Gastrocnemius medialis (tissue), 4 donors: ENCODE measurements around the gene MICAL1. TPM values are rescaled to one million over a fixed set of nuclear protein-coding genes. Genes with fewer than 3 reads are reported as not detected.

Source experiments
- ATAC-seq, 2 donors: fragments of 150-250 bp; one replicate each; pipeline ENCODE4 v1.9.1; 2016
- DNase-seq, 2 donors: peaks; one replicate each; pipeline ENCODE4 v3.0.0-alpha.2; 2019
- H3K27ac ChIP-seq, 4 donors: fragments of 200-600 bp; sonication (generic); 1 replicate in 1 of 4; 2 replicates in 3 of 4; pipeline ENCODE4 v1.5.1; 2016 to 2018; ENCODE audit warnings: mild to moderate bottlenecking in 2 of 4, moderate library complexity in 1 of 4
- H3K27me3 ChIP-seq, 3 donors: fragments of 200-600 bp; sonication (generic) in 2 of 3; 1 replicate in 1 of 3; 2 replicates in 2 of 3; pipeline versions ENCODE4 v1.5.1 to v1.6.0; 2016 to 2019; ENCODE audit warnings: mild to moderate bottlenecking in 1 of 3, moderate library complexity in 1 of 3
- H3K36me3 ChIP-seq, 2 donors: fragments of 200-600 bp; sonication (generic) in 1 of 2; one replicate each; pipeline ENCODE4 v1.5.1; 2017 to 2018
- H3K4me1 ChIP-seq, 2 donors: fragments of 200-600 bp; sonication (generic) in 1 of 2; one replicate each; pipeline ENCODE4 v1.5.1; 2016 to 2017; ENCODE audit warnings: mild to moderate bottlenecking in 2 of 2
- H3K4me3 ChIP-seq, 4 donors: fragments of 200-600 bp; sonication (generic) in 3 of 4; 1 replicate in 1 of 4; 2 replicates in 3 of 4; pipeline ENCODE4 v1.5.1; 2016 to 2019; ENCODE audit warnings: mild to moderate bottlenecking in 2 of 4
- H3K9me3 ChIP-seq, 3 donors: fragments of 200-600 bp; sonication (generic) in 2 of 3; 1 replicate in 1 of 3; 2 replicates in 2 of 3; pipeline ENCODE4 v1.5.1; 2016 to 2019
- CTCF ChIP-seq, 5 experiments: fragments of 450-650 bp in 3 of 5; fragments of 200-600 bp in 2 of 5; sonication (generic) in 2 of 5; IDR thresholded peaks in 4 of 5; conservative IDR thresholded peaks in 1 of 5; 1 replicate in 4 of 5; 2 replicates in 1 of 5; pipeline ENCODE4 v1.5.1; 2016 to 2019; ENCODE audit warnings: antibody characterized with exemption in 5 of 5, mild to moderate bottlenecking in 3 of 5, moderate library complexity in 3 of 5
- POLR2A ChIP-seq, 2 donors: fragments of 450-650 bp; IDR thresholded peaks; one replicate each; pipeline ENCODE4 v1.6.1; 2017; ENCODE audit warnings: antibody characterized with exemption in 2 of 2, mild to moderate bottlenecking in 2 of 2, moderate library complexity in 2 of 2
- in situ Hi-C, 4 donors: fragments of 200-750 bp; cut with MboI; loops; one replicate each; pipeline versions ENCODE4 v1.15.0 to v1.8.0; 2017; ENCODE audit warnings: low sequenced_read_pairs in 4 of 4
- intact Hi-C: fragments of 100-400 bp; cut with DNase I; formaldehyde crosslinking; loops from one replicate; pipeline ENCODE4 v1.15.1; 2023; ENCODE audit warnings: low total_unique reads
- total RNA-seq, 4 donors: library from RNA; depleted of rRNA; stranded (reverse); fragments of >200 nt; gene quantifications; one replicate each; pipeline versions ENCODE4 v1.1.0 to v1.2.3, GENCODE V29; 2016

The MICAL1 gene
- total RNA-seq, 4 donors from 2014 or later, result 6.0 to 11.6 (median 8.0) TPM

GRCh38 chr6:109448615-109449014 lies 7.0 kb downstream of the MICAL1 start:
- ATAC-seq, result no peak
- DNase-seq, result no peak

GRCh38 chr6:109447878-109448555 lies 7.6 kb downstream of the MICAL1 start:
- H3K27ac ChIP-seq, result no peak overlapping the region
- H3K4me1 ChIP-seq, result no peaks in the 10 kb centered on the region
- ATAC-seq, result no peak
- H3K9me3 ChIP-seq, result no peaks in the 10 kb centered on the region
- in situ Hi-C loops, result no loop called here
- H3K27me3 ChIP-seq, result no peaks in the 10 kb centered on the region
- TF ChIP-seq CTCF (IDR thresholded peaks at IDR 0.05 in 4 of 5, conservative IDR thresholded peaks at IDR 0.05 in 1 of 5) (no peak), POLR2A (IDR thresholded peaks at IDR 0.05) (no peak)
- peaks cover 0 to 12% of the 10 kb centered on the region in 2 donors for H3K36me3 ChIP-seq
- H3K4me3 ChIP-seq, result no peak overlapping the region
- no peak for DNase-seq
- intact Hi-C loops, result no loop called here

More at GRCh38 chr6:109448615-109449014, 7.0 kb downstream of the MICAL1 start:
- Histone ChIP-seq H3K9me3 (no peaks in the 10 kb centered on the region), H3K36me3 (peaks cover 0 to 12% of the 10 kb centered on the region in 2 donors), H3K27me3 (no peaks in the 10 kb centered on the region), H3K27ac (no peak overlapping the region), H3K4me3 (no peak overlapping the region), H3K4me1 (no peaks in the 10 kb centered on the region)
- intact Hi-C loops (no loop called here), in situ Hi-C loops (no loop called here)
- no peak for TF ChIP-seq POLR2A (IDR thresholded peaks at IDR 0.05)
- TF ChIP-seq CTCF (IDR thresholded peaks at IDR 0.05 in 4 of 5, conservative IDR thresholded peaks at IDR 0.05 in 1 of 5), result no peak

GRCh38 chr6:109447087-109447486 lies 8.5 kb downstream of the MICAL1 start:
- peaks cover 0 to 12% of the 10 kb centered on the region in 2 donors for H3K36me3 ChIP-seq

GRCh38 chr6:109446541-109446940 lies 9.0 kb downstream of the MICAL1 start:
- DNase-seq (no peak), ATAC-seq (no peak)
- Histone ChIP-seq H3K4me3 (no peak overlapping the region), H3K36me3 (peaks cover 0 to 12% of the 10 kb centered on the region in 2 donors), H3K27ac (no peak overlapping the region), H3K4me1 (peaks cover 0 to 5% of the 10 kb centered on the region in 2 donors), H3K9me3 (no peaks in the 10 kb centered on the region), H3K27me3 (no peaks in the 10 kb centered on the region)
- in situ Hi-C loops (no loop called here), intact Hi-C loops (no loop called here)
- TF ChIP-seq CTCF (IDR thresholded peaks at IDR 0.05 in 4 of 5, conservative IDR thresholded peaks at IDR 0.05 in 1 of 5) (no peak), POLR2A (IDR thresholded peaks at IDR 0.05) (no peak)

More at GRCh38 chr6:109447087-109447486, 8.5 kb downstream of the MICAL1 start:
- ATAC-seq (no peak), DNase-seq (no peak)
- in situ Hi-C loops (no loop called here), intact Hi-C loops (no loop called here)
- Histone ChIP-seq H3K4me3 (no peak overlapping the region), H3K9me3 (no peaks in the 10 kb centered on the region), H3K27me3 (no peaks in the 10 kb centered on the region), H3K4me1 (no peaks in the 10 kb centered on the region), H3K27ac (no peak overlapping the region)
- TF ChIP-seq POLR2A (IDR thresholded peaks at IDR 0.05) (no peak), CTCF (IDR thresholded peaks at IDR 0.05 in 4 of 5, conservative IDR thresholded peaks at IDR 0.05 in 1 of 5) (no peak)
